Endothelial cell (in vitro differentiated cells): ENCODE measurements around the gene CPA2. TPM values are rescaled to one million over a fixed set of nuclear protein-coding genes. Genes with fewer than 3 reads are reported as not detected.
"Not testable (repeated sequence)": the region's sequence is repeated elsewhere in the genome, so short reads cannot be mapped to it uniquely, and the experiment has no call there.

Experiments
- DNase-seq: peaks from one replicate; pipeline ENCODE4 v3.0.0; 2021; ENCODE audit warnings: low spot score
- H3K27ac Mint-ChIP-seq: one replicate; pipeline ENCODE4 v1.8.0; 2021; ENCODE audit warnings: mixed read lengths, inconsistent platforms; ENCODE audit not compliant: unreplicated experiment
- H3K27me3 Mint-ChIP-seq: one replicate; pipeline ENCODE4 v1.8.0; 2021; ENCODE audit warnings: mild to moderate bottlenecking, moderate library complexity, mixed read lengths, inconsistent platforms; ENCODE audit not compliant: unreplicated experiment
- H3K36me3 Mint-ChIP-seq: one replicate; pipeline ENCODE4 v1.8.0; 2021; ENCODE audit warnings: mild to moderate bottlenecking, low read depth, mixed read lengths, inconsistent platforms; ENCODE audit not compliant: unreplicated experiment
- H3K4me1 Mint-ChIP-seq: one replicate; pipeline ENCODE4 v1.8.0; 2021; ENCODE audit warnings: mild to moderate bottlenecking, mixed read lengths, inconsistent platforms; ENCODE audit not compliant: unreplicated experiment
- H3K4me3 Mint-ChIP-seq: one replicate; pipeline ENCODE4 v1.8.0; 2021; ENCODE audit warnings: mild to moderate bottlenecking, mixed read lengths, inconsistent platforms; ENCODE audit not compliant: unreplicated experiment
- H3K9me3 Mint-ChIP-seq: one replicate; pipeline ENCODE4 v1.8.0; 2021; ENCODE audit warnings: mixed read lengths, inconsistent platforms; ENCODE audit not compliant: unreplicated experiment
- total RNA-seq: library from RNA; stranded (reverse); fragmentation: NEBNext Ultra II Directional; extraction: Animal tissue kit (Norgen Biotek cat#: 25700); gene quantifications from one replicate; pipeline ENCODE4 v1.2.1, GENCODE V29; 2021; ENCODE audit not compliant: unreplicated experiment
- TF ChIP-seq, protein P1 (sequence below): fragments of 200-600 bp; sonication (generic); IDR thresholded peaks from one replicate; pipeline ENCODE4 v1.5.0; 2021; ENCODE audit warnings: antibody characterized with exemption; ENCODE audit not compliant: unreplicated experiment

Gene CPA2
- total RNA-seq, 1 donor from 2014 or later: not detected

DNA sequence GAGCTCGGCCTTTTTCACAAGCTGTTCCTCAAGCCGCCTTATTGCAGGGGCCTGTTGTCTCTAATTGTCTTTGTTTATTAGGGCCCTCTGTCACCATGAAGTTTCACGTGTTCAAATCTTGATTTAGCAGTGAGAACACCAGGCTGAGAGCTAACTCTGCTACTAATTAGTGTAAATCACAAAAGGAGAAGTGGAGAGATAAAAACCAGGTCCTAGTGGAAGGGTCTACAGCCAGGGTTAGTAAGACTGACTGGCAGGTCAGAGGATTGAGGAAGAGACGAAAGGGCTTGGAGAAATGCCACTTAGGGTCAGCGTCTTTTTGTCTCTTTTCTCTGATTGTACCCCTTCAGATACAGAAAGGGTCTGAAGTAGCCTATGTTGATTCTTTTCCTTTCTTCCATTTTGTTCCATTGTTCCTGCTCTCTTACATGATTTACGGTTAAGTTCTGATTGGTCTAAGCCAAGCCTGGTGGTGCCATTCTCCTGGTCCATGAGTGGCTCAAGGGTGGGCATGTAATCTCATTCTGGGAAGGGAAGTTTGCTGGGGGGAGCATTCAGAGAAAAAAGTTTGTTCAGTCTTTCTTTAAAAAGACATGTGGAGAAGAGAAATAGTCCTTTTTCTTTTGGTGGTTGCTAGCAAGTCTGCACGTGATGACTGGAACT is 37.7 kb upstream of the CPA2 start:
- DNase-seq: no peak
- peaks cover 3% of the 10 kb centered on the region for H3K27me3 Mint-ChIP-seq
- H3K9me3 Mint-ChIP-seq: peaks cover 4% of the 10 kb centered on the region
- H3K4me3 Mint-ChIP-seq: no peak overlapping the region
- H3K36me3 Mint-ChIP-seq: peaks cover 13% of the 10 kb centered on the region
- no peak overlapping the region for H3K27ac Mint-ChIP-seq
- TF ChIP-seq, protein P1, sequence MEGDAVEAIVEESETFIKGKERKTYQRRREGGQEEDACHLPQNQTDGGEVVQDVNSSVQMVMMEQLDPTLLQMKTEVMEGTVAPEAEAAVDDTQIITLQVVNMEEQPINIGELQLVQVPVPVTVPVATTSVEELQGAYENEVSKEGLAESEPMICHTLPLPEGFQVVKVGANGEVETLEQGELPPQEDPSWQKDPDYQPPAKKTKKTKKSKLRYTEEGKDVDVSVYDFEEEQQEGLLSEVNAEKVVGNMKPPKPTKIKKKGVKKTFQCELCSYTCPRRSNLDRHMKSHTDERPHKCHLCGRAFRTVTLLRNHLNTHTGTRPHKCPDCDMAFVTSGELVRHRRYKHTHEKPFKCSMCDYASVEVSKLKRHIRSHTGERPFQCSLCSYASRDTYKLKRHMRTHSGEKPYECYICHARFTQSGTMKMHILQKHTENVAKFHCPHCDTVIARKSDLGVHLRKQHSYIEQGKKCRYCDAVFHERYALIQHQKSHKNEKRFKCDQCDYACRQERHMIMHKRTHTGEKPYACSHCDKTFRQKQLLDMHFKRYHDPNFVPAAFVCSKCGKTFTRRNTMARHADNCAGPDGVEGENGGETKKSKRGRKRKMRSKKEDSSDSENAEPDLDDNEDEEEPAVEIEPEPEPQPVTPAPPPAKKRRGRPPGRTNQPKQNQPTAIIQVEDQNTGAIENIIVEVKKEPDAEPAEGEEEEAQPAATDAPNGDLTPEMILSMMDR: no peak
- H3K4me1 Mint-ChIP-seq: peaks cover 7% of the 10 kb centered on the region

GRCh38 chr7:130229981-130230380 is 36.7 kb upstream of the CPA2 start:
- H3K36me3 Mint-ChIP-seq: peaks cover 13% of the 10 kb centered on the region
- not testable (repeated sequence) for H3K27me3 Mint-ChIP-seq, H3K4me3 Mint-ChIP-seq, H3K9me3 Mint-ChIP-seq, H3K27ac Mint-ChIP-seq, DNase-seq, H3K4me1 Mint-ChIP-seq

- H3K27me3 Mint-ChIP-seq: peaks cover 6% of the 10 kb centered on the region
- peaks cover 13% of the 10 kb centered on the region for H3K36me3 Mint-ChIP-seq
- TF ChIP-seq, protein P1: no peak
- peaks cover 7% of the 10 kb centered on the region for H3K4me1 Mint-ChIP-seq
- H3K27ac Mint-ChIP-seq: no peak overlapping the region
- H3K4me3 Mint-ChIP-seq: no peak overlapping the region
- peaks cover 4% of the 10 kb centered on the region for H3K9me3 Mint-ChIP-seq
- no peak for DNase-seq
Measured at GRCh38 chr7:130231792-130232191, 34.9 kb upstream of the CPA2 start.

- no peak overlapping the region for H3K27ac Mint-ChIP-seq
- peaks cover 7% of the 10 kb centered on the region for H3K4me1 Mint-ChIP-seq
- peaks cover 13% of the 10 kb centered on the region for H3K36me3 Mint-ChIP-seq
- peaks cover 4% of the 10 kb centered on the region for H3K9me3 Mint-ChIP-seq
- DNase-seq: no peak
- TF ChIP-seq, protein P1: no peak
- peaks cover 6% of the 10 kb centered on the region for H3K27me3 Mint-ChIP-seq
- no peak overlapping the region for H3K4me3 Mint-ChIP-seq
Measured at GRCh38 chr7:130232209-130232608, 34.5 kb upstream of the CPA2 start.

DNA sequence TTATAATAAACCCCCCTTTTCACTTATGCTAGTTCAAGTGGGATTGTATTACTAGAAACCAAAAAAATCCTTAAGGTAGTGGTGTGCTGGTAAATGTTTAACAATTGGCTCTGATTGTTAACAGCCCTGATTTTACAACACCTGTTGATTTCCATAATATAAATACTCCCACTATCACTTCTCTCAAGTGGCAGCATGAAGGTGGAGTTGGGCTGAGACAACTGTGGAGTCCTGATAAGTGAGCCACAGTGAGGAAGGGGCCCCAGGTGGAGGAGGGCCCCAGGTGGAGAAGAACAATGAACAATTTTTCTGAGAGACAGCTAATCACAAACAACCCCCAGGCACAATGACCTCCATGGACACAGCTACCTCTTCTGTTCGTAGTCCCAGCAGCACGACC is 32.6 kb upstream of the CPA2 start:
- Mint-ChIP-seq H3K9me3 (peaks cover 4% of the 10 kb centered on the region), H3K27ac (no peak overlapping the region)

DNA sequence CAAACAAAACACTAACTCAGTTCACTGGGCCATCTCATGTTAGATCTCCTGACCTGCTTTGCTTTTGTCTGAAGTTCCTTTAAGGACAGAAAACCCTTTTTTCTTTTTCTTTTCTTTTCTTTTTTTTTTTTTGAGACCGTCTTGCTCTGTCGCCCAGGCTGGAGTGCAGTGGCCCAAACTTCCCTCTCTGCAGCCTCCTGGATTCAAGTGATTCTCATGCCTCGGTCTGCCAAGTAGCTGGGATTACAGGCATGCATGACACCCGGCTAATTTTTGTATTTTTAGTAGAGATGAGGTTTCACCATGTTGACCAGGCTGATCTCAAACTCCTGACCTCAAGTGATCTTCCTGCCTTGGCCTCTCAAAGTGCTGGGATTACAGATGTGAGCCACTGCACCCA is 30.3 kb upstream of the CPA2 start:
- not testable (repeated sequence) for H3K36me3 Mint-ChIP-seq, DNase-seq, H3K4me3 Mint-ChIP-seq, H3K4me1 Mint-ChIP-seq, H3K27ac Mint-ChIP-seq, H3K27me3 Mint-ChIP-seq, H3K9me3 Mint-ChIP-seq

More for the DNA sequence above, 32.6 kb upstream of the CPA2 start:
- peaks cover 7% of the 10 kb centered on the region for H3K4me1 Mint-ChIP-seq
- no peak for DNase-seq
- peaks cover 6% of the 10 kb centered on the region for H3K27me3 Mint-ChIP-seq
- peaks cover 13% of the 10 kb centered on the region for H3K36me3 Mint-ChIP-seq
- TF ChIP-seq, protein P1: no peak
- no peak overlapping the region for H3K4me3 Mint-ChIP-seq
